Skeletal muscle satellite cell (primary cell): ENCODE measurements around the gene SORCS2.

Source experiments
- H3K27me3 ChIP-seq: 2 replicates; pipeline ENCODE4 v1.7.0; 2013; ENCODE audit warnings: low read length; ENCODE audit not compliant: control insufficient read depth, insufficient read depth
- H3K36me3 ChIP-seq: 2 replicates; pipeline ENCODE4 v1.7.0; 2013; ENCODE audit warnings: mild to moderate bottlenecking, control low read depth, low read length; ENCODE audit not compliant: insufficient read depth
- H3K4me1 ChIP-seq: 2 replicates; pipeline ENCODE4 v1.7.0; 2013; ENCODE audit warnings: low read length; ENCODE audit not compliant: control insufficient read depth, insufficient read depth
- H3K4me2 ChIP-seq: 2 replicates; pipeline ENCODE4 v1.7.0; 2013; ENCODE audit warnings: mild to moderate bottlenecking, low read length
- H3K4me3 ChIP-seq: 2 replicates; pipeline ENCODE4 v1.7.0; 2013; ENCODE audit warnings: low read length
- H3K9ac ChIP-seq: 2 replicates; pipeline ENCODE4 v1.7.0; 2013; ENCODE audit warnings: mild to moderate bottlenecking, low read depth, low read length, moderate library complexity
- H3K9me3 ChIP-seq: replicated peaks from 2 replicates; pipeline ENCODE4 v1.7.0; 2013; ENCODE audit warnings: mild to moderate bottlenecking, control low read depth, low read length

SORCS2 gene

GRCh38 chr4:7366180-7366945, 174.0 kb downstream of the SORCS2 start:
- H3K4me2 ChIP-seq = no peak overlapping the region
- peaks cover 50% of the 10 kb centered on the region for H3K27me3 ChIP-seq
- H3K9ac ChIP-seq = no peak overlapping the region
- H3K4me3 ChIP-seq = no peak overlapping the region
- H3K9me3 ChIP-seq = no peaks in the 10 kb centered on the region
- no peaks in the 10 kb centered on the region for H3K4me1 ChIP-seq
- no peaks in the 10 kb centered on the region for H3K36me3 ChIP-seq

- no peak overlapping the region for H3K4me3 ChIP-seq
- no peak overlapping the region for H3K9ac ChIP-seq
- H3K9me3 ChIP-seq = no peaks in the 10 kb centered on the region
- H3K4me2 ChIP-seq = no peak overlapping the region
- peaks cover 4% of the 10 kb centered on the region for H3K4me1 ChIP-seq
- H3K27me3 ChIP-seq = peaks cover 50% of the 10 kb centered on the region
- no peaks in the 10 kb centered on the region for H3K36me3 ChIP-seq
Measured at GRCh38 chr4:7366954-7367353, 174.6 kb downstream of the SORCS2 start.

GRCh38 chr4:7367406-7367805, 175.1 kb downstream of the SORCS2 start:
- Histone ChIP-seq H3K4me2 (no peak overlapping the region), H3K4me3 (no peak overlapping the region), H3K36me3 (no peaks in the 10 kb centered on the region), H3K27me3 (peaks cover 50% of the 10 kb centered on the region), H3K9me3 (no peaks in the 10 kb centered on the region), H3K9ac (no peak overlapping the region), H3K4me1 (peaks cover 4% of the 10 kb centered on the region)

DNA sequence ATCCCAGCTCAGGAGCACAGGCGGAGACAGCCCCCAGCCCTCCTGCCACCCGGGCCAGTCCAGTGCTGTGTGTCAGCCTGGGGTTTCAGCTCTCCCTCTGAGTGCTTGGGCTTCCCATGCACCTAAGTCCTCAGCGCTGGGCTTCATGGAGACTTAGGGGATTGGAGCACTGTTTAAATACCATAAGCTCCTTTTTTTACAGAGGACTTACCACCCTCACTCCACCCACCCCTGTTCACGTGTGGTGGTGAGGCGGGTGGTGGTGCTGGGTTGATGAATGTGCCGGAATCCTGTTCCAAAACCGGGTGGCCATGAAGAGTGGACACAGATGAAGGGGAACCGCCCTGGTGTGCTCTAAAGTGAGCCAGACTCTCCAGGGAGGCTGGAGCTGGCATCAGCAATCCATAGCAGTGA, 175.5 kb downstream of the SORCS2 start:
- H3K4me2 ChIP-seq = no peak overlapping the region
- H3K9me3 ChIP-seq = no peaks in the 10 kb centered on the region
- peaks cover 4% of the 10 kb centered on the region for H3K4me1 ChIP-seq
- no peak overlapping the region for H3K4me3 ChIP-seq
- peaks cover 50% of the 10 kb centered on the region for H3K27me3 ChIP-seq
- H3K9ac ChIP-seq = no peak overlapping the region
- no peaks in the 10 kb centered on the region for H3K36me3 ChIP-seq

DNA sequence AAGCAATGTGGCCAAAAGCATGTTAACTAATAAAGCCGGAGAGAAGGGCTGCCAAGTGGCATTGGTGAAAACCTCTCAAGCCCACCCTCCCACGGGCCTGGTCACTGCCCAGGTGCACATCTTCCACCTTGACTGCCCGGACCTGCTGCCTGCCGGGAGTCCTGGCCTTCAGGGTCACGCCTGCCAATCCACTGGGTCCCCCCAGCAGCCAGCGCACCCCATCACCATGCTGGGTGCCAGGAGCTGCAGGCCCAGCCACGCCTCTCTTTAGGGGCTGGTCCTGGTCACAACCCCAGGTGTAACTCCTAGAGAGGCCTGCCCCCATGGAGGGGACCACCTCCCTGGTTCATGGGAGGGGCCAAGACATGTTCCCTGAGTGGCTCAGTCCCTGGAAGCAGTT, 176.0 kb downstream of the SORCS2 start:
- Histone ChIP-seq H3K9ac (no peak overlapping the region), H3K4me2 (no peak overlapping the region), H3K36me3 (no peaks in the 10 kb centered on the region), H3K4me1 (peaks cover 4% of the 10 kb centered on the region), H3K4me3 (no peak overlapping the region), H3K9me3 (no peaks in the 10 kb centered on the region), H3K27me3 (peaks cover 50% of the 10 kb centered on the region)

DNA sequence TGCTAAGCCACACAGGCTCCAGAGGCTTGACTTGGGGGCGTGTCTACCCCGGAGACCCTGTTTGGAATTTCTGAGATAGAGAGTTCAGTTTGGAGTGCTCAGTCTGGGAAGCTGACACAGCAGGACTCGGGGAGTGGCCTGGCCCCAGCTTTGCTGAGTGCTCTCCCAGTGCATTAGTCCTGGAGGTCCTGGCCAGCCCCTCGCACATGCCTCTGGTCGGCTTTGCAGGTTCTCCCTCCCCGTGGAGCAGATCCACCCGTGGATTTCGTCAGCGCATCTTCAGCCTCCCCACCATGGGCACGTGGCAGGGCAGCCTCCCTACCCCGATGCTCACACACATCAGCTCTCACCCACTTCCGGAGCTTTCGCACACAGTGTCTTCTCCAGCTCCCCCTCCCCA, 177.2 kb downstream of the SORCS2 start:
- peaks cover 4% of the 10 kb centered on the region for H3K4me1 ChIP-seq
- H3K9ac ChIP-seq = no peak overlapping the region
- H3K4me3 ChIP-seq = no peak overlapping the region
- H3K9me3 ChIP-seq = no peaks in the 10 kb centered on the region
- peaks cover 49% of the 10 kb centered on the region for H3K27me3 ChIP-seq
- no peaks in the 10 kb centered on the region for H3K36me3 ChIP-seq
- no peak overlapping the region for H3K4me2 ChIP-seq

DNA sequence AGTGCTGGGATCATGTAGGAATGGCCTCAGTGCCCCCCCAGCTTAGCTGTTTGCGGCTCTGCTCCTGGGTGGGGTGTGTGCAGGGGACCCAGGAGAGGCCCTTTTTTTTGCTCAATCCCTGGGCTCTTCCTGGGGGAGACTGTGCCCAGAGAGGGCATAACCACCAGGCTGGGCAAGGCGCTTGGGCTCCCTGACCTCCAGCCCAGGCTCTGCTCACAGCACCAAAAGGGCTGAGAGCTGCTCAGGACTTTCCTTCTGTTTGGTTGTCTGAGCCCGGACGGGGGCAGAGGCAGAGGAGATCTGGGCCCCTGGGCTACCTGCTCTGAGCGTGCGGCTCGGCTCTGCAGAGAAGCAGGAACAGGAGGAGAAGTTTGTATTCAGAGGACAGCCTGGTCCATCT, 177.7 kb downstream of the SORCS2 start:
- H3K9me3 ChIP-seq = no peaks in the 10 kb centered on the region
- no peak overlapping the region for H3K4me2 ChIP-seq
- H3K4me1 ChIP-seq = peaks cover 4% of the 10 kb centered on the region
- H3K36me3 ChIP-seq = no peaks in the 10 kb centered on the region
- no peak overlapping the region for H3K9ac ChIP-seq
- H3K27me3 ChIP-seq = peaks cover 49% of the 10 kb centered on the region
- H3K4me3 ChIP-seq = no peak overlapping the region

DNA sequence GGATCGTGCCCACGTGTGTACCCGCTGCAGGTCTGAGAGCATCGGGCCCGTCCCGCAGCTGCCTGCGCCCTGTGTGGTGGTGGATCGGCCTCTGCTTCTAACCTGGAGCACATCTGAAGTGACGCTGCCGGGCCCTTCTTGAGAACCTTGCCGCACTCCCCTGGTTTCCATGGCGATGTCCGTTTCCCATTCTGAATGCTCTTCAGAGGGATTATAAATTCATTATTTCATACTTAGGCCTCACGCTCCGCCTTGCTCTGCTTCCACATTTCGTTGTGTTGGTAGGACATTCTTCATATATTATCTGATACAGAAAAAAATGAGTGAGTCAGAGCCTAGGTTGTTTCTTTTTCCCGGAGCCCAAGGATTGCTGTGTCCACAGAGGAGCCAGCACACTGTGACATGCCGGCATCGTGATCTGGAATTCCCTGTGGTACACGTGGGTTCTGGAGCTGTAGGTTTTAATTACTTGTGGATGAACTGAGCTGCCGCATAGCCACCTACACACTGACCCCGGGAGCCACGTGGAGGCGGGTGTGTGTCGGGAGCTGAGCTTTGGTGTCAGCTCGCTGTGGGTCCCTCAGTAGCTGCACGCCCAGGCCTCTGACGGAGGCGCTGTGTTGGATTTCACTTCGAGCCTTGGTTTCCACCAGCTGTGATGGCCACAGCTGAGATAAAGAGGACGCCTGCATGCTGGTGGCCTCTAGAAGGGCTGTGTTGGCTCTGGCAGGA, 179.0 kb downstream of the SORCS2 start:
- no peaks in the 10 kb centered on the region for H3K9me3 ChIP-seq
- H3K4me2 ChIP-seq = no peak overlapping the region
- no peak overlapping the region for H3K9ac ChIP-seq
- no peak overlapping the region for H3K4me3 ChIP-seq
- no peaks in the 10 kb centered on the region for H3K36me3 ChIP-seq
- H3K4me1 ChIP-seq = peaks cover 4% of the 10 kb centered on the region
- H3K27me3 ChIP-seq = peaks cover 48% of the 10 kb centered on the region

DNA sequence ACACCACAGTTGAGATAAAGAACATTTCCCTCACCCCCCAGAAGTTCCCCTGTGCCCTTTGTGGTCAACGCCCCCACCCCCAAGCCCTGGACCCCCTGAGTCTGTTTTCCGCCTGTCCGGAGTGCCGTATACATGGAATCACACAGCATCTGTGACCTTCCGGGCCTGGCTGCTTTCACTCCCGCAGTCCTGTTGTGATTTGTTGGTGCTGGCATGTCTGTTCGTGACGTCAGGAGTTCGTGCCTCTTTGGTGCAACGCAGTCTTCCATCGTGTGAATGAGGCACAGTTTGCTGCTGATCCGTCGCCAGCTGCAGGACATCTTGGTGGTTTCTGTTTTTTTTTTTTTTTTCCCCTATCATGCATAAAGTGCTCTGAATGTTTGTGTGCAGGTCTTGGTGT, 180.3 kb downstream of the SORCS2 start:
- no peaks in the 10 kb centered on the region for H3K9me3 ChIP-seq
- H3K27me3 ChIP-seq = peaks cover 45% of the 10 kb centered on the region
- no peak overlapping the region for H3K9ac ChIP-seq
- no peak overlapping the region for H3K4me3 ChIP-seq
- H3K4me2 ChIP-seq = no peak overlapping the region
- H3K36me3 ChIP-seq = no peaks in the 10 kb centered on the region
- H3K4me1 ChIP-seq = peaks cover 4% of the 10 kb centered on the region

- H3K36me3 ChIP-seq = no peaks in the 10 kb centered on the region
- peaks cover 4% of the 10 kb centered on the region for H3K4me1 ChIP-seq
- H3K9ac ChIP-seq = no peak overlapping the region
- H3K4me2 ChIP-seq = no peak overlapping the region
- no peaks in the 10 kb centered on the region for H3K9me3 ChIP-seq
- peaks cover 49% of the 10 kb centered on the region for H3K27me3 ChIP-seq
- no peak overlapping the region for H3K4me3 ChIP-seq
Measured at GRCh38 chr4:7374571-7374970, 182.2 kb downstream of the SORCS2 start.

DNA sequence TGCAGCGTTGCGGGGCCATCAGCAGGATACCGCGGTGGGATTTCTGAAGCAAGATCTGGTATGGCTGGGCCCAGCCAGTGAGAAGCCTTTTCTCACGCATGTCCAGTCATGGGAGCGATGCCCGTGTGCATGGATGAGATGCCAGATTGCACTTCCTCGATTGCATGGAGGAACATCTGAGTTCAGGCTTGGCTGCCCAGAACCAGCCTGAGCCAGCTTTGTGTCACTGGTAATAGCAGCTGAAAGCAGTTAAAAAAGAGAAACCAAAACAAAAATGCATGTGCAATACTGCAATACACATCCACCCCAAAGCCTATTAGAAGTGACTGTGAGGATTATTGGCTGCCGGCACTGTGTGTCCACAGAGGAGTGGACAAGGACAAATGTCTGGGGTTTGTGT, 183.1 kb downstream of the SORCS2 start:
- H3K4me3 ChIP-seq = no peak overlapping the region
- no peak overlapping the region for H3K9ac ChIP-seq
- no peaks in the 10 kb centered on the region for H3K36me3 ChIP-seq
- no peaks in the 10 kb centered on the region for H3K9me3 ChIP-seq
- peaks cover 4% of the 10 kb centered on the region for H3K4me1 ChIP-seq
- peak overlapping the region; percentile 20 for H3K4me2 ChIP-seq
- peaks cover 47% of the 10 kb centered on the region for H3K27me3 ChIP-seq
